HFFc6 (cell line): ENCODE data around the gene CD79A. TPM values are rescaled to one million over a fixed set of nuclear protein-coding genes. Genes with fewer than 3 reads are reported as not detected.

Experiments
- DNase-seq: peaks from one replicate; pipeline ENCODE4 v3.0.0-alpha.2; 2018
- H3K27ac Mint-ChIP-seq: 2 replicates; pipeline ENCODE4 v1.8.0; 2020; ENCODE audit warnings: mild to moderate bottlenecking, mixed read lengths
- H3K27me3 Mint-ChIP-seq: 2 replicates; pipeline ENCODE4 v1.8.0; 2021; ENCODE audit warnings: mild to moderate bottlenecking, moderate library complexity, mixed read lengths; ENCODE audit not compliant: insufficient read depth
- H3K36me3 Mint-ChIP-seq: 2 replicates; pipeline ENCODE4 v1.8.0; 2021; ENCODE audit warnings: low read depth, mixed read lengths
- H3K4me1 Mint-ChIP-seq: 2 replicates; pipeline ENCODE4 v1.8.0; 2020; ENCODE audit warnings: low read depth, mixed read lengths
- H3K4me3 Mint-ChIP-seq: 2 replicates; pipeline ENCODE4 v1.8.0; 2020; ENCODE audit warnings: mild to moderate bottlenecking, moderate library complexity, mixed read lengths
- H3K9me3 Mint-ChIP-seq: 2 replicates; pipeline ENCODE4 v1.8.0; 2020; ENCODE audit warnings: mild to moderate bottlenecking, mixed read lengths
- total RNA-seq, 6 experiments: library from RNA; stranded (reverse); fragmentation: NEBNext Ultra II Directional; extraction: Animal tissue kit (Norgen Biotek cat#: 25700); gene quantifications; 2 replicates in 1 of 6; 3 replicates in 5 of 6; pipeline ENCODE4 v1.2.3, GENCODE V29; 2021
- TF ChIP-seq, protein P1 (sequence below): fragments of 200-600 bp; sonication (generic); IDR thresholded peaks from 2 replicates; pipeline ENCODE4 v1.5.0; 2021; ENCODE audit warnings: antibody characterized with exemption, mild to moderate bottlenecking

The CD79A gene
- total RNA-seq, 6 experiments from 2014 or later = 0.23 to 0.62 (median 0.35) TPM; not detected in 2

GRCh38 chr19:41845001-41845050, 32.3 kb upstream of the CD79A start, which contains the start of gene DMRTC2:
TSS of gene DMRTC2 (plus strand) at chr19:41845042. CDS start at chr19:41847429, 2,387 bp downstream.
- H3K4me3 Mint-ChIP-seq = no peak within 1 kb of the TSS
- no peak for DNase-seq
- H3K36me3 Mint-ChIP-seq = no peaks in the 10 kb centered on the region
- H3K4me1 Mint-ChIP-seq = no peaks in the 10 kb centered on the region
- H3K9me3 Mint-ChIP-seq = peaks cover 5% of the 10 kb centered on the region
- peaks cover 30% of the 10 kb centered on the region for H3K27me3 Mint-ChIP-seq
- no peak within 1 kb of the TSS for H3K27ac Mint-ChIP-seq
- TF ChIP-seq, protein P1, sequence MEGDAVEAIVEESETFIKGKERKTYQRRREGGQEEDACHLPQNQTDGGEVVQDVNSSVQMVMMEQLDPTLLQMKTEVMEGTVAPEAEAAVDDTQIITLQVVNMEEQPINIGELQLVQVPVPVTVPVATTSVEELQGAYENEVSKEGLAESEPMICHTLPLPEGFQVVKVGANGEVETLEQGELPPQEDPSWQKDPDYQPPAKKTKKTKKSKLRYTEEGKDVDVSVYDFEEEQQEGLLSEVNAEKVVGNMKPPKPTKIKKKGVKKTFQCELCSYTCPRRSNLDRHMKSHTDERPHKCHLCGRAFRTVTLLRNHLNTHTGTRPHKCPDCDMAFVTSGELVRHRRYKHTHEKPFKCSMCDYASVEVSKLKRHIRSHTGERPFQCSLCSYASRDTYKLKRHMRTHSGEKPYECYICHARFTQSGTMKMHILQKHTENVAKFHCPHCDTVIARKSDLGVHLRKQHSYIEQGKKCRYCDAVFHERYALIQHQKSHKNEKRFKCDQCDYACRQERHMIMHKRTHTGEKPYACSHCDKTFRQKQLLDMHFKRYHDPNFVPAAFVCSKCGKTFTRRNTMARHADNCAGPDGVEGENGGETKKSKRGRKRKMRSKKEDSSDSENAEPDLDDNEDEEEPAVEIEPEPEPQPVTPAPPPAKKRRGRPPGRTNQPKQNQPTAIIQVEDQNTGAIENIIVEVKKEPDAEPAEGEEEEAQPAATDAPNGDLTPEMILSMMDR = no peak

DNA sequence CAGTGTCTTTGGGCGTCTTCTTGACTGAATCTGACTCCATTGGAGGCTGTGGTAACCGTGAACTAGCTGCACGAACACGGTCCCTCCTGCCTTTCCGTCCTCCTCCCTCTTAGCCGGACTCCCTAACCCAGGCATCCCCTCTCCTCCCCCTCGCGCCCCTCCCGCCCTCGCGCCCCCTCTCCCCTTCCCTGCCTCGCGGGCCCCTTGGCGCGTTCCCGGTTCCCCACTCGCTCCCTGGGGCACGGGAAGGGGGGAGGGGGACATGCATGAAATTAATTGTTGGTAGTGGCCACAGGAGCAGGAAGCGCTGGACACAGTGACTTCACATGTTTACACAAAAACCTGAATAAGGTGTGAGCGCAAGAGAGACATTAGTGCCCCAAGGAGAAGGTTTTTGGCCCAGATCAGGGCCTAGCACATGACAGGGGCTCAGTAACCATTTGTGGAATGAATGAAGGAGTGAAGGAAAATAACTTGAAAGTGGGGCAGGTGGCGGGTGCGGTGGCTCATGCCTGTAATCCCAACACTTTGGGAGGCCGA, 32.0 kb upstream of the CD79A start:
- Mint-ChIP-seq H3K4me1 (no peaks in the 10 kb centered on the region), H3K27ac (no peak overlapping the region), H3K36me3 (no peaks in the 10 kb centered on the region), H3K4me3 (no peak overlapping the region), H3K9me3 (peaks cover 5% of the 10 kb centered on the region), H3K27me3 (peaks cover 31% of the 10 kb centered on the region)
- DNase-seq = no peak
- TF ChIP-seq, protein P1 = no peak

DNA sequence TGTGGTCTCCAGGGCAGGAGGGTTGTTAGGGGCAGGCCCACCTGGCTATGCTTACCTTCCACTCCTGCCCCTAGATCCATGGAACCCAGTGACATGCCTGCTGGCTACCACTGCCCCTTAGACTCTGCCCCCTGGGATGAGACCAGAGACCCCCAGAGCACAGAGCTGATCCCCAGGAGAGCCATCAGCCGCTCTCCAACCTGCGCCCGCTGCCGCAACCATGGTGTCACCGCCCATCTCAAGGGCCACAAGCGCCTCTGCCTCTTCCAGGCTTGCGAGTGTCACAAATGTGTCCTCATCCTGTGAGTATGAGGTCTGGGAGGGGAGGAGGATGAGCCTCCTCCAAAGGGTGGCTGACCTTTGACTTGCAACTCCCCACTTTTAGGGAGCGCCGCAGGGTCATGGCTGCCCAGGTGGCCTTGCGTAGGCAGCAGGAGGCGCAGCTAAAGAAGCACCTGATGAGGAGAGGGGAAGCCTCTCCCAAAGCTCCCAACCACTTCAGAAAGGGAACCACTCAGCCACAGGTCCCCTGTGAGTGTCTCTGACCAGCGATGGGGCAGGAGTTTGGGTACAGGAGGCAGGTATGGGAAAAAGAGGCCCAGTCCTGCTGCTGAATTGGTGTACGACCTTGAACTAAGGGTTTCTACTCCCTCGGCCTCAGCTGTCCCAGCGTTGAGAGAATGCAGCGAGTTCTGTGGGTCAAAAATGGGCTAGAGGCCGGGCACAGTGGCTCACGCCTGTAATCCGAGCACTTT, 29.6 kb upstream of the CD79A start:
- TF ChIP-seq, protein P1 = no peak
- Mint-ChIP-seq H3K9me3 (peaks cover 5% of the 10 kb centered on the region), H3K27me3 (peaks cover 40% of the 10 kb centered on the region), H3K27ac (no peak overlapping the region), H3K4me1 (no peaks in the 10 kb centered on the region), H3K4me3 (no peak overlapping the region), H3K36me3 (no peaks in the 10 kb centered on the region)
- no peak for DNase-seq

- no peak overlapping the region for H3K4me3 Mint-ChIP-seq
- DNase-seq = no peak
These were observed 28.4 kb upstream of the CD79A start for GRCh38 chr19:41848666-41849065.

GRCh38 chr19:41849067-41849466, 28.0 kb upstream of the CD79A start:
- Mint-ChIP-seq H3K27me3 (peaks cover 46% of the 10 kb centered on the region), H3K27ac (no peak overlapping the region), H3K36me3 (no peaks in the 10 kb centered on the region), H3K9me3 (peaks cover 4% of the 10 kb centered on the region), H3K4me3 (no peak overlapping the region), H3K4me1 (no peaks in the 10 kb centered on the region)
- no peak for DNase-seq
- TF ChIP-seq, protein P1 = no peak

More at GRCh38 chr19:41848666-41849065, 28.4 kb upstream of the CD79A start:
- TF ChIP-seq, protein P1 = no peak
- H3K4me1 Mint-ChIP-seq = no peaks in the 10 kb centered on the region
- no peaks in the 10 kb centered on the region for H3K36me3 Mint-ChIP-seq
- H3K27me3 Mint-ChIP-seq = peaks cover 48% of the 10 kb centered on the region
- H3K27ac Mint-ChIP-seq = no peak overlapping the region
- peaks cover 5% of the 10 kb centered on the region for H3K9me3 Mint-ChIP-seq
